ENCODE results near the gene HERC2. TPM values are rescaled to one million over a fixed set of nuclear protein-coding genes. Genes with fewer than 3 reads are reported as not detected.
"Not testable (repeated sequence)": the region's sequence is repeated elsewhere in the genome, so short reads cannot be mapped to it uniquely, and the experiment has no call there.

The HERC2 gene
- total RNA-seq, 1 experiment from 2014 or later, result 22.3 TPM

DNA sequence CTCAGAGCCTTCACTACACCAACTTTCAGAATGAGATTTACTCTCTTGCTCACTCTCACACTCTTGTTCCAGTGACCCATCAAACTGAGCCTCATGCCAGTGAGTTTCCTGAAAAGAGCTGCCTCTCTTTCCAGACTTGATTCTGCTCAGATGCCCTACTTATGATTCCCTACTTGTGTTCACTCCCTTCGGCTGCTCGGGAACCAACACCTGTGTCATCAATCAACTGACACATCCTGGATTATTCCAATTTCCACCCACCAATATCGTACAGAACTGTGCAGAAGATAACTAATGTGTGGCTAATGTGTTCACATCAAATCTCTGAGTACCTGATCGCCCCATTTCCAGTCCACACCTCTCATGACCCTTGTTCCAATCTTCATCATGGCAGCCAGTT is 100.3 kb downstream of the HERC2 start:
- DNase-seq (ENCODE audit: low read depth), result not testable (repeated sequence)

- no peak for DNase-seq (ENCODE audit: low read depth)
Observed at GRCh38 chr15:28219116-28219515, 102.9 kb downstream of the HERC2 start.

DNA sequence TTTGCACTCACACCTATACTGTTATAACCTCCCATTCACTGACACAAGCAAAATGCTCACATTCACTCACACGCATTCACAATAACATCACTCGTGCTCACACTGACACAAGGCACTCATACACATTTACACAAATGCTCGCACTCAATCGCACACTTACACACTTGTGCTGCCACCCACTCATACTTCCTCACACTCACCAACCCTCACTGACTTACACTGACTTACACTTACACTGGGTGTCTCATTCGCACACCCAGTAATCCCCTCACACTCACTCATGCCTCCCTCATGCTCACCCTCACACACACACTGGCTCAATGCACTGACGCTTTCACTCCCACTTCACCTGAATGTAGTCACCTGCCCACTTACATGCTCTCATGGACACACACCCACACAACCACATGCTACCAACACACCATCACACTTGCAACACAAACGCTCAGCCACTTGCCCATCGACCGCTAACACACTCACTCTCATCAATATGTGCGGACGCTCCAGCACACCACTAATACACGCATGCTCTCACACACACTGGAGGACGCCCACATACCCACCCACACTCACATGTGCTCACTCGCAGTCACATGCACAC is 104.9 kb downstream of the HERC2 start:
- not testable (repeated sequence) for DNase-seq (ENCODE audit: low read depth)

GRCh38 chr15:28215521-28215920 is 106.5 kb downstream of the HERC2 start:
- not testable (repeated sequence) for DNase-seq (ENCODE audit: low read depth)

DNA sequence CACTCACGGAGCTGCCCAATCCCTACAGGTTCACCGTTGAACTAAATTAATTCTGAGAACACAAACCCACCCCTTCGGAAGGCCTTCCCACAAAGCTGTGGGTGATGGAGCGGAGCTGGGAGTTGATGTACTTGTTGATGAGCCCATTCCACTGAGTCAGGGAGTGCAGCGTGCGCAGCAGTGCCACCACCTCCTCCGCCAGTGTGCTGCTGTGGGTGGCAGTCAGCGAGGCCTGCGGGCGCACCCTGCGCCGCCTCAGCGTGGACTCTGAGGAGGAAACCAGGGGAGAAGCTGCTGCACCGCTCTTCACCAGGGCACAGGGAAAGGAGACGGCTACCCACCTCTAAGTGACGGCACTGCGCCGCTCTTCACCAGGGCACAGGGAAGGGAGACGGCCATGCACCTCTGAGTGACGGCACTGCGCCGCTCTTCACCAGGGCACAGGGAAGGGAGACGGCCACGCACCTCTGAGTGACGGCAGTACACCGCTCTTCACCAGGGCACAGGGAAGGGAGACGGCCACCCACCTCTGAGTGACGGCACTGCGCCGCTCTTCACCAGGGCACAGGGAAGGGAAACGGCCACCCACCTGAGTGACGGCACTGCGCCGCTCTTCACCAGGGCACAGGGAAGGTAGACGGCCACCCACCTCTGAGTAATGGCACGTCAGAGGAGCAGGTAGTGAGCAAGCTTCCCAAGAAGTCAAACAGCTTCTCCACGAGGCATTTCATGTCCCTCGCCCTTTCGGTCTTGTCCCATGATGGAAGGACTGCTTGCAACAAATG is 107.8 kb downstream of the HERC2 start:
- DNase-seq (ENCODE audit: low read depth), result not testable (repeated sequence)

- not testable (repeated sequence) for DNase-seq (ENCODE audit: low read depth)
Observed at GRCh38 chr15:28213393-28213792, 108.6 kb downstream of the HERC2 start.

GRCh38 chr15:28208583-28208982 is 113.4 kb downstream of the HERC2 start:
- no peak for DNase-seq (ENCODE audit: low read depth)

DNA sequence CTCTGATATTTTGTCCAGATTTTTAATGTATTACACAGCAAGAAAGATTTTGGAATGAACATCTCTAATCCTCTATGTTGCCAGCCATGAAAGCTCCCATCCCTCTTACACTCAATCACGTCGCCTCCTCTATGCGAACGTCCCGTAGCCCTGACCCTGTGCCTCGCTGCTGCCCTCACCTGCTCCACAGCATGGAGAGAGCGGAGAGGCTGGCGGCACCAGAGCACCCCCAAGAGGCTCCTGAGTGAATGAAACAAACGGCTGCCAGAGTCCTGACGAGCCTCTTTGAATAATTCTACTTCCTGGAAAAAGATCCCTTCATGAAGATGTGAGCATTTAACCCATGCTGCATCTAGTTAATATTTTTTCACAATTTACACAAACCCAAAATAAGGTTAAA is 116.3 kb downstream of the HERC2 start:
- DNase-seq (ENCODE audit: low read depth), result not testable (repeated sequence)

DNA sequence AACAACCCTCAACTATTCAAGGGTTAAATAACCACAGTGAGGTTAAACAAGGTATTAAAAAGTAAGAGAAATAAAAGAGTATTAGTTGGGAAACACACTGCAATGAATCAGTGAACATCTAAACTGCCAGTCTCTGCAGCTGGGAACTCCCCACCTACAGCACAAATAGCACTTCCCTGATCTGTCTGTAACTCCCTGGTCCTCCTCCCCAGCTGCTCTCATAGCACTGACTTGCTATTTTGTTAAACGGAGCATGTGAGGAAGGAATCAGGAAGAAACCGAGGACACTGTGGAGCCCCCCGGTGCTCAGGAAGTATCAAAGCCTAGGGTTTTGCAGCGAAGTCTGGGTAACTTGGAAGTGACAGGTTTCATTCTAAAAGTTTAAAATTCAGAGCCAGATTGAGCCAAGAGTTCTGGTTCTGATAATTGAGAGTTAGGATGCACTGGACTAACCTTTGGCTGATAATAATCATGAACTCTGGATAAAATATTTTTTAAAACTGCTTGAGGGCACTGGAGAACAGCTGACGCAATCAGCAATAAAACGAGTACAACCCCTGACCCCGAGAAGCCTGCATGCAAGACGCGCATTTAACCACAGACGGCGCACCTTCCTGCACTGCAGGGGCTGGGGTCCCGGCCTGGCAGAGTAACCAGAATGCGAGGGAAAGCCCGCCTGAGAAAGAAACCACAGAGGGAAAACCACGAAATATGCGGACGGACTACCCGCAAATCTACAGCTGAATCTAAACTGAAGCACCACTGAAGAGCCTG is 118.7 kb downstream of the HERC2 start:
- DNase-seq (ENCODE audit: low read depth), result not testable (repeated sequence)

DNA sequence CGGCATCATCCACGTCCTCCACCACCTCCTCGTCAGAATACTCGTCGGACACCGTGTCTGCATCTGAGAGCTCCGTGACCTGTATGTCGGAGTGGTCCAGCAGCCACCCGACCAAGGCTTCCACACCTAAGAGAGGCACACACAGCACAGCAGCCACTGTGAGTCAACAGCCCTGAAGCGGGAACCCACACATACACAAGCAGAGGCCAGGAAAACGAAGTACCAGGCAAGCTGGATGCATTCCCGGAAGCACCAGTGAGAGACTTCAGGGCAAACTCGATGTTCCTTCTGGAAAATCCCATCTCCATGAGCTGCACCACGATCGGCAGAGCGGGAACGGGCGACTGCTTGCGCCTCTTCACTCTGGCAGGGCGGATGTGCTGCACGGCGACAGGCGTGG is 119.9 kb downstream of the HERC2 start:
- not testable (repeated sequence) for DNase-seq (ENCODE audit: low read depth)

DNA sequence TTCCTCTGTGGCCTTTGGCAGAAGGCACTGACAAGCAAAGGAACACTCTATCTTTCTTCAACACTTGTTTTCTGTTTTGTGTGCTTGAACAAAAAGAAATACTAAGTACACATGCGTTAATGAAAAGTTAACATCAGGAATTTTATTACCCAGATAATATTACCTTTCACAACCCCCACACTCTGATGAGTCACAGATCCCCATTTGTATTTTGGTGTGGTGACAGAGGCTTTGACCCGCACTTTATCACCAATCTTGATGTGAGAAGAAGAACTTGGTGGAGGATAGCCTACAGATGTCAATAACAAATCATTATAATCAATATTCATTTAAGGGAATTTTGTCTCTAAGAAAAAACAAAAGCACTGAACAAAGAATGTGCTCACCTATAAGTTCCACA is 123.8 kb downstream of the HERC2 start:
- not testable (repeated sequence) for DNase-seq (ENCODE audit: low read depth)

DNA sequence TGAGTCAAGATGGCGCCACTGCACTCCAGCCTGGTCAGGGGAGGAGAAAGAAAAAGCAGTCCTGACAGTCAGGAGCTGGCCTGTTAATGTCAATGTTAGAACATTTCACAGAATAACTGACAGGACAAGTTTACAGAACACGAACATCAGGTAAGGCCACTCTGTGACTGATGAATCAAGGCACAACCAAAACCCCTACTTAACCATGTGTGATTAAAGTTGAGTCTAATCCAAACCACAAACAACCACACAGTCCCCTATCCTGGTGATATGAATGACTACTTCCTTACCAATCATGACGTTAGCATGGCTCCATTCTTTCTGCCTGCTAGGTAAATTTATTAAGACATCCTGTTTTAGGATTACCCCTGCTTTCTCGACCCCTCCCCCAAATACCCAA is 124.3 kb downstream of the HERC2 start:
- not testable (repeated sequence) for DNase-seq (ENCODE audit: low read depth)

- not testable (repeated sequence) for DNase-seq (ENCODE audit: low read depth)
Observed at GRCh38 chr15:28196581-28196980, 125.4 kb downstream of the HERC2 start.

DNA sequence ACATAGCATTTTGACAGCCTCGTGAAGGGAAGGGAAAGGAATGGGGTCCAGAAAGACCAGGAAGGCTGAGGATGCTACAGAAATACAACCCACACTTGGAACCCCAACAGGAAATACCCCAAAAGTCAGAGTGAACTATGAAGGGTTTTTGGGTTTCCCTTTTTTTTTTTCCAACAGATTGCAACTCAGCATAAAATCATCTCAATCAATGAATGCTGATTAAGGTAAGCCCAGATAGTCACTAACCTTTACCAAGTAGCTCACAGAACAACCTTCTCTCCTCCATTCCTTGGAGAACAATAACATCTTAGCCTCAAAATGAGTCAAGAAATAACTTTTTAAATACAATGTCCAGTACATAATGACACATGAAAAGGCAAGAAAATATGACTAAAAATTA is 129.2 kb downstream of the HERC2 start:
- no peak for DNase-seq (ENCODE audit: low read depth)

DNA sequence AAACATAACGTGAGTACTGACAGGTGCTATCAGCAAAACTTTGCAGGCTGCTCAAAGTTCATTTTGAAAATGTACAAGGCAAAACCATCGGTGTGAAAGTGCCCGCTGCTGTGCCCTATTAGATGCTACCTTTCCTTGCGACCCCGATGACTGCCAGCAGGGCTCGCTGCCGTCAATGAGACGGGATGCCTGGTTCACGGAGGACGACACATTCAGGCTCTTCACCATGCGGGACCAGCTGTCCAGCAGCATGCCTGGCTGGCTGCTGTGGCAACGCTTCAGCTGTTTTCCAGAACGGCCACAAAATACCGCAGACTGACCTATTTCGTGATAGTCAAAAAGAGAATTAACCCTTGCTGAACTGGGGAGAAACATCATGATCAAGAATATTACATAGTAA is 130.1 kb downstream of the HERC2 start:
- no peak for DNase-seq (ENCODE audit: low read depth)

GRCh38 chr15:28190391-28191174 is 131.4 kb downstream of the HERC2 start:
- no peak for DNase-seq (ENCODE audit: low read depth)

DNA sequence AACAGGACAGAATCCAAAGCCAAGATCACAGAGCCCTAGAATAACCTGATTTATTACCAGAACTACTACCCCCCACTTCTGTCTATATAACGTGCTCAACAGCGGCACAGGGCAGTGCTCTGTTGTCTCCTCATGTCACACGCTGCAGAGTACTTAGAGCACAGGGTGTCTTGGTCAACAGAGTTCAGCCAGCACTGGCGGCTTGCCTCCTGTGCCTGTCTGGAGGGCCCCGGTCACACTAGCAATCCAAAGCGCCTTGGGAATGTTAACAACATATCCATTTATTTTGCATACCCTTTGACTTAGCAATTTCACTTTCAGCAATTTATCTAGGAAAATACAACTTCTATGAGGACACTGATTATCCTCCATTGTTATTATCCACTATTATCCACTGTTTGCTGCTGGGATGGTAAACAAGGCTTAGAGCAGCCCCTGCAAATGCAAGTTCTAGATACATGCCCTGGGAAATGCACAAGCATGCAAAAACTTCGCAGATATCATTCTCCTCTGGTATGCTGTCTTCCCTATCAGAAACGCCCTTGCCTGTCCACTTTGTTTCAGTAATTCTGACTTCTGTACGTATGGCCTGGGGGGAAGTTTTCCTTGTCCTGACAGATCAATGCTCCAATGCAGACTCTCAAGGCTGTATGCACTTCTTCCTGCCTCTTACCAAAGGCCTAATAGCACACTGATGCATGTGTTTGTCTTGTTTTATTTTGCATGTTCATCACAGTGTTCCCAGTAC is 136.7 kb downstream of the HERC2 start:
- DNase-seq (ENCODE audit: low read depth), result no peak

- no peak for DNase-seq (ENCODE audit: low read depth)
Observed at GRCh38 chr15:28184166-28184565, 137.8 kb downstream of the HERC2 start.

DNA sequence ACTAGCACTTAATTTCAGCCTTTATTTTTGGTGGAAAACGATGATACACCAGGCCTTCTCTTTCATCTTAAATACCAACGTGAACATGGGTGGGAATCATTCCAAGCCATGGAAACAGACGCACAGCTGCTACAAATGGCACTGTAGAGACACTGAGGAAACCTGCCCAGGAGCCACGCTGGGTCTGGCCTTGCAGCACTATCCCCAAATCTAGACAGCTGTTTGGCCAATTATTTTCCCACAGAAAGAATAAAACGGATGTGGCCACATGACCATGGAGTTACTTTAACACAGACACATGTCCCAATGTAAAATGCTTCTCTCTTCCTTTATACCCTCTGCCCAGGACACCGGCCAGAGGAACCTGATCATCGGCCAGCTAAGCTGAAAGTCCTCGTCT is 139.2 kb downstream of the HERC2 start:
- DNase-seq (ENCODE audit: low read depth), result no peak

DNA sequence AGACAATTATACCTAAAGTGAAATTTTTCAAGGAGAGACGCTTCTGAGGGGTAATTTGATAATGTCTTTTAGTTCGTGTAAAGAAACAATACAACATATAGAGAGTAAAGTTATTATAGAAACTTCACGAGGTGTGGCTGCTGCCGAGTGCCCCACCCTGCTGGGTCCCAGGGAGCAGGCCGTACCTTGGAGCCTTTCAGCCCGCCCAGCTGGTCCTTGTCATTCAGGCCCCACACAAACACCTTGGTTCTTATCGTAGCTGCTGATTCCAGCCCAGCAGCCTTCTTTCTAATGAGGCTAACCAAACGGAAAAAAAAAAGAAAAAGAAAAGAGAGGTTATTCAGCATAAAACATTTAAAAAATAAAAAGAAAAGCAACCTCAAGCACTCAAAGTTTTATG is 139.8 kb downstream of the HERC2 start:
- DNase-seq (ENCODE audit: low read depth), result no peak

DNA sequence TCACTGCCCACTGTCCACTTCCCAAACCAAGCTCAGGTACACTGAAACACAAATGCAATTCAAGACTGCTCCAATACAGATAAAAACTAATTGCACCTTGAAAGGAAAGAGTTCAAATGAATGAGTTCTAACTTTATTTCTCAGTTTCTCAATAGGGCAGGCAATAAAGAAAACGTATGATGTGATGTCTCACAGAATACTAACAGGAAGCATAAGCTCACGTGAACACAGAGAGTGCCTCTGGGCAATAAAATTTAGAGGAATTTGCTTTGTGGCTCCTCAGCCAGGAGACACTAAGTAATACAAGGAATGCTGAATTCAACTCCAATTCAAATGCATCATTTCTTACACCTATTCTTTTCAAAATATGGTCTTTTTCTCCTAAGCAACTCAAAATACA is 140.6 kb downstream of the HERC2 start:
- DNase-seq (ENCODE audit: low read depth), result no peak
